Effector memory CD8-positive, alpha-beta T cell (primary cell): ENCODE results near the gene TGDS.

ENCODE experiments used
- ATAC-seq: fragments of 150-1000 bp; cut with Tn5 transposase; replicated peaks from 2 replicates; pipeline ENCODE4 v1.10.0; 2021; ENCODE audit warnings: mild to moderate bottlenecking, moderate library complexity
- DNase-seq, 3 experiments: peaks; one replicate each; pipeline ENCODE4 v3.0.0; 2021
- H3K27ac Mint-ChIP-seq, 2 donors: one replicate each; pipeline ENCODE4 v1.8.0; 2022; ENCODE audit warnings: mild to moderate bottlenecking in 2 of 2, mixed read lengths in 2 of 2, moderate library complexity in 2 of 2
- H3K27me3 Mint-ChIP-seq, 2 donors: one replicate each; pipeline ENCODE4 v1.8.0; 2022; ENCODE audit warnings: mixed read lengths in 2 of 2
- H3K36me3 Mint-ChIP-seq: one replicate; pipeline ENCODE4 v1.8.0; 2022; ENCODE audit warnings: mild to moderate bottlenecking, moderate library complexity, mixed read lengths; ENCODE audit not compliant: insufficient read depth
- H3K4me1 Mint-ChIP-seq, 2 donors: one replicate each; pipeline ENCODE4 v1.8.0; 2022; ENCODE audit warnings: low read depth in 2 of 2, mixed read lengths in 2 of 2
- H3K4me3 Mint-ChIP-seq, 2 donors: one replicate each; pipeline ENCODE4 v1.8.0; 2022; ENCODE audit warnings: mild to moderate bottlenecking in 2 of 2, mixed read lengths in 2 of 2, moderate library complexity in 2 of 2
- H3K9me3 Mint-ChIP-seq, 2 donors: one replicate each; pipeline ENCODE4 v1.8.0; 2022; ENCODE audit warnings: mixed read lengths in 2 of 2

The TGDS gene

DNA sequence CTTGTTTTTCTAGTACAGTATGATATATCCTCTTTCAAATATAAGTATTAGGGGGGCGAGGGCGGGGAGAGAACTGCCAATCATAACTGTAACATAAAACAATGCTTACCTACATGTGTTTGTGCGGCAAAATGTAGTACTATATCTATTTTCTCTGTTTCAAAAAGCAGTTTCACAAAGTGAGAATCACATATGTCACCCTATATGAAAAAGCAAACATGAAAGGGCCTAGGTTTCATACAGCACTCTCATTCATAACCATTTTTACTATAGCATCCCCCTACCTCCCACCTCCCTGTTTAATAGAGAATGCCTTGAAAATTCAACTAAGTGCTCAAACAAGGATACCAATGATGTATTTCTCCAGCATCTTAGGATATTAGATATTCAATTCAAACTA is 5.2 kb downstream of the TGDS start:
- DNase-seq (no peak), ATAC-seq (no peak)
- H3K4me3 Mint-ChIP-seq = no peak overlapping the region
- H3K27ac Mint-ChIP-seq = no peak overlapping the region
- H3K4me1 Mint-ChIP-seq = peaks cover 33 to 41% of the 10 kb centered on the region in 2 donors
- H3K9me3 Mint-ChIP-seq = no peaks in the 10 kb centered on the region
- H3K27me3 Mint-ChIP-seq = no peaks in the 10 kb centered on the region
- peaks cover 50% of the 10 kb centered on the region for H3K36me3 Mint-ChIP-seq

DNA sequence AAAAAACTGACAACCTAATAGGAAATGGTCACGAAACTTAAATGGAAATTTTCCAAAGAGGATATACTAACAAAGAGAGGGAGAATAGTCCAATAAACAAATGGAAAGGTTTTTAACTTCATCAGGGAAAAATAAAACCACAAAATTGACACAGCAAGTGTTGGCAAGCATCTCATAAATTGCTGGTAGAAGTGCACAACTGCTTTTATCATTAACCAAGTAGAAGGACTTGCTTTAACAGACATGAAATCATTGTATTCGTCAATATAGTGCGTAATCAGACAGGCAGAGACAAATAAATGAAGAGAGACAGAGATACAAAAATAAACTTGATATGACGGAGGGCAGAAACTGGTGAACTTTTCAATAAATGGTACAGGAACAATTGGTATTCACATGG is 7.4 kb downstream of the TGDS start:
- Mint-ChIP-seq H3K27ac (no peak overlapping the region), H3K4me1 (peaks cover 18 to 35% of the 10 kb centered on the region in 2 donors), H3K27me3 (no peaks in the 10 kb centered on the region), H3K9me3 (no peaks in the 10 kb centered on the region), H3K4me3 (no peak overlapping the region), H3K36me3 (peaks cover 66% of the 10 kb centered on the region)
- ATAC-seq = no peak
- DNase-seq = no peak

DNA sequence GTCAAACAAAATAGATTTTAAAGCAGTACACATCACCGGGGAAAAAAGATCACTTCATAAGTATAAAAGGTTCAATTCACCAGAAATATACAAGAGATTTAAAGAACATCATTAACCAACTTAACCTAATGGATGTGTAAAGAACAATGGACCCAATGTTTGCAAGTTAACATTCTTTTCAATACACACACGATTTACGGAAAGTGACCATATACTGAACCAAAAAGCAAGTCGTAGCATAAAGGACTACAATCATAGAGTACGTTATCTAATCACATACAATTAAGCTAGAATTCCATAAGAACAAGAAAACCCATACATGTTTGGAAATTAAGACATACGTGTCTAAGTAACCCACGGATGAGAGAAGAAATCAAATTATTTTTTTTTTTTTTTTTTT is 9.6 kb downstream of the TGDS start:
- no peak overlapping the region for H3K4me3 Mint-ChIP-seq
- peaks cover 18 to 31% of the 10 kb centered on the region in 2 donors for H3K4me1 Mint-ChIP-seq
- DNase-seq (no peak), ATAC-seq (no peak)
- no peaks in the 10 kb centered on the region for H3K27me3 Mint-ChIP-seq
- no peak overlapping the region for H3K27ac Mint-ChIP-seq
- H3K36me3 Mint-ChIP-seq = peaks cover 80% of the 10 kb centered on the region
- H3K9me3 Mint-ChIP-seq = no peaks in the 10 kb centered on the region

DNA sequence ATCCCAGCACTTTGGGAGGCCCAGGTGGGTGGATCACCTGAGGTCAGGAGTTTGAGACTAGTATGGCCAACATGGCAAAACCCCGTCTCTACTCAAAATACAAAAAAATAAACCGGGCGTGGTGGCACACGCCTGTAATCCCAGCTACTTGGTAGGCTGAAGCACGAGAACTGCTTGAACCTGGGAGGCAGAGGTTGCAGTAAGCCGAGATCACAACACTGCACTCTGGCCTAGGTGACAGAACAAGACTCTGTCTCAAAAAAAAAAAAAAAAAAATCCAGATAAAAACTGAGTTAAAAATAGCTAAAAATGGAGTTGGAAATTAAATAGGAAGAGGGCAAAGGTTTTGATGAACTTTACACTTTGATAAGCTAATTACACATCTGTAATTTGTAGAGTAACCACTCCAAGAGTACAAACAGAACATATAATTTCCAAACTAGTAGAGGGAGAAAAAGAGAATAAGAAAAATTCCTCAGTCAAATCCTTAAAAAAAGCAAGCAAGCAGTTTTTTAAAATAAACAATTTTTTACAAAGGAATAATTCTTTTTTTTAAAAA is 10.3 kb downstream of the TGDS start:
- Mint-ChIP-seq H3K36me3 (peaks cover 81% of the 10 kb centered on the region), H3K27ac (no peak overlapping the region), H3K27me3 (no peaks in the 10 kb centered on the region), H3K9me3 (no peaks in the 10 kb centered on the region), H3K4me1 (peaks cover 16 to 30% of the 10 kb centered on the region in 2 donors), H3K4me3 (no peak overlapping the region)
- ATAC-seq = no peak
- DNase-seq = no peak

DNA sequence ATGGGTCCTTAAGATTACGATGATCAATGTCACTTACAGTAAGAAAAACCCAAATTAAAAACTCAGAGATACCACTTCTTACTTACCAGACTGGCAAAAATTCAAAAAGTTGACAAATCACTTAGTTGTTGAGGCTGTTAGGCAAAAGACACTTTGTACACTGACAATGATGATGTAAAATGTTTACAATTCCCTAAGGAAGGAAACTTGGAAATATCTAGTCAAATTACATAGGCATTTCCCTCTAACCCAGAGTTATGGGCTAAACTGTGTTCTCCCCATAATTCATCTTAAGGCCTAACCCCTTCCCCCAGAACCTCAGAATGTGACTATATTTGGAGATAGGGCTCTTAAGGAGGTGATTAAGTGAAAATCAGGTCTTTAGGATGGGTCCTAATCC is 12.0 kb downstream of the TGDS start:
- peaks cover 78% of the 10 kb centered on the region for H3K36me3 Mint-ChIP-seq
- ATAC-seq (no peak), DNase-seq (no peak)
- no peaks in the 10 kb centered on the region for H3K9me3 Mint-ChIP-seq
- no peak overlapping the region for H3K27ac Mint-ChIP-seq
- H3K4me3 Mint-ChIP-seq = no peak overlapping the region
- no peaks in the 10 kb centered on the region for H3K27me3 Mint-ChIP-seq
- H3K4me1 Mint-ChIP-seq = peaks cover 11 to 28% of the 10 kb centered on the region in 2 donors

DNA sequence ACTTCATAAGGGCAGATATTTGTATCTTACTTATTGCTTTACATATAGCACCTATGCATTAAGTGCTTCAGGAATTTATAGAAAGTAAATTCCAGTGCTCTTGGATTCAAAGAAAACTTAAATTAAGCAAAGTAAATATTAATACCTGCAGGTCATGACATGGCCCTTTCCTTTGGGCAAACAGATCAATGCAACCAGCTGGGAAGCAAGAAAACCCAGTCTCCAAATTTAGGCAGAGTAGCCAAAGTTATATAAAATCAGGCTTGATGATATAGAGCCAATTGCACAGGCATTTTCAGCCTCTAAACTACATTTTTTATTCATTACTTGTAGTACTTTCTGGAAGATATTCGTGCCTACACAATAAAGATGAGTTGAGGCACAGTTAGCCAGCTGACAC is 16.9 kb downstream of the TGDS start:
- peaks cover 85% of the 10 kb centered on the region for H3K36me3 Mint-ChIP-seq
- H3K9me3 Mint-ChIP-seq = no peaks in the 10 kb centered on the region
- H3K27me3 Mint-ChIP-seq = no peaks in the 10 kb centered on the region

DNA sequence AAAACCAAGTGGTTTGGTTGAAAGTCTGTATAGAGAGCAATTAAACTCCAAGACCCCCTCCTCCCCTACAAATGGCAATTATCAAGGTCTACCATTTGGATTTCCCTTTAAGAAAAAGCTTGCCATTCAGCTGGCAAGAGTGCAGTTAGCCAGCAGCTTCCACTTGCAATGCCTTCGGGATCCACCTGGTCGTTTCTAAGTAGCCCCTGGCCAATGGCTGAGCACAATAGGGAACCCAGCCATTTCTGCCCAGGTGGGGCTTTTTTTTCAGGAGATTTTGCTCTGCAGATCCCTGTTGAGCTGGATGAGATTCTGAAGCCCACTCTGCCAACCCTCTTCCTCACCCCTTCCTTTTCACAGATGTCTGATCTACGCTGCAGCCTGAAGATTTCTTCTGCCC is 26.3 kb downstream of the TGDS start:
- H3K4me1 Mint-ChIP-seq = no peaks in the 10 kb centered on the region
- H3K9me3 Mint-ChIP-seq = no peaks in the 10 kb centered on the region
- no peak overlapping the region for H3K27ac Mint-ChIP-seq
- ATAC-seq = no peak
- H3K4me3 Mint-ChIP-seq = no peak overlapping the region
- no peak for DNase-seq
- H3K27me3 Mint-ChIP-seq = no peaks in the 10 kb centered on the region
- peaks cover 17% of the 10 kb centered on the region for H3K36me3 Mint-ChIP-seq

More for the DNA sequence above, 16.9 kb downstream of the TGDS start:
- no peak for DNase-seq
- H3K27ac Mint-ChIP-seq = no peak overlapping the region
- H3K4me1 Mint-ChIP-seq = peaks cover 0 to 1% of the 10 kb centered on the region in 2 donors
- H3K4me3 Mint-ChIP-seq = no peak overlapping the region
- no peak for ATAC-seq

DNA sequence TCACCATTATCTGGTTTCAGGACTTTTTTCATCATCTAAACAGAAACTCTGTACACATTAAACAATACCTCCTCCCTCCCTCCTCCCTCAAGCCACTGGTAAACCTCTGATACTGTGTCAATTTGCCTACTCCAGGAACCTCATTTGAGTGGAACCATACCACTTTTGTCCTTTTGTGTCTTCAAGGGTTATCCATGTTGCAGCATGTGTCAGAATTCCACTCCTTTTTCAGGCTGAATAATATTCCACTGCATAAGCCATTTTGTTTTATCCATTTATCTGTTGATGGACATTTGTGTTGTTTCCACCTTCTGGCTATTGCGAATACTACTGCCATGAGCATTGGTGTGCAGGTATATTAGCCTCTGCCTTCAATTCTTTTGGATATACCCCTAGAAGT is 27.5 kb downstream of the TGDS start:
- no peaks in the 10 kb centered on the region for H3K4me1 Mint-ChIP-seq
- no peak overlapping the region for H3K4me3 Mint-ChIP-seq
- H3K36me3 Mint-ChIP-seq = peaks cover 11% of the 10 kb centered on the region
- H3K27ac Mint-ChIP-seq = no peak overlapping the region
- no peak for ATAC-seq
- H3K27me3 Mint-ChIP-seq = no peaks in the 10 kb centered on the region
- DNase-seq = no peak
- H3K9me3 Mint-ChIP-seq = no peaks in the 10 kb centered on the region

DNA sequence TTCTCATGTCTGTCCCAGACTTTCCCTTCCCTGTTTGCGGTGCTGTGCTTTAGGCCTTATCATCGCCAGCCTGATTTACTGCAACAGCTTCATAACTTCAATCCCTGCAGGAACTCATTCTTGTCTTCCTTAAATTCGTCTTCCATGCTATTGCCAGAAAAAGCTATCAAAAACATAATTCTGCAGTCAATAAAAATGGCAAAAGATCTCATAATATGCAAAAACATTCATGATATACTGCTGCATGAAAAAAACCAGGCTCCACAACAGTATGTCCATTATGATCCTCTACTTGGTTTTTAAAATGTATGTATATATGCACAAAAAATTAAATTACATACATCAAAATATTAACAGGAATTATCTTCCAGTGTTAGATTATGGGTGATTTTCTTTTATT is 28.4 kb downstream of the TGDS start:
- Mint-ChIP-seq H3K27ac (no peak overlapping the region), H3K4me1 (no peaks in the 10 kb centered on the region), H3K27me3 (no peaks in the 10 kb centered on the region), H3K4me3 (no peak overlapping the region), H3K9me3 (no peaks in the 10 kb centered on the region), H3K36me3 (peaks cover 7% of the 10 kb centered on the region)
- DNase-seq (no peak), ATAC-seq (no peak)

DNA sequence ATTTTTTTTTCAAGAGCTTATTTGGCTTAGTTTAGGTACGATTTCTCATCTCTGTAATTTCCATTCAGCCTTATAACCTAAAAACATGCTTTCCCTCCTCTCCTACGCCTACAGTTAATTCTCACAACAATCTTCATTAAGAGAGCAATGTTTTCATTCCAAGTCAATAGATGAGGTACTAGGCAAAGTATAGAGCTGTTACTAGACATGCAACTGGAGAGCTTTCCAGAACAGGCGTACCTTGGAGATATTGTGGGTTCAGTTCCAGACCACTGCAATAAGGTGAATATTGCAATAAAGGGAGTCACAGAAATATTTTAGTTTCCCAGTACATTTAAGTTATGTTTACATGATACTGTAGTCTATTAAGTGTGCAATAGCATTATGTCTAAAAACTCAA is 34.8 kb downstream of the TGDS start:
- H3K4me3 Mint-ChIP-seq = no peak overlapping the region
- H3K36me3 Mint-ChIP-seq = peaks cover 4% of the 10 kb centered on the region
- no peak overlapping the region for H3K27ac Mint-ChIP-seq
- H3K9me3 Mint-ChIP-seq = no peaks in the 10 kb centered on the region
- no peaks in the 10 kb centered on the region for H3K27me3 Mint-ChIP-seq
- DNase-seq (no peak), ATAC-seq (no peak)
- H3K4me1 Mint-ChIP-seq = peaks cover 0 to 6% of the 10 kb centered on the region in 2 donors

DNA sequence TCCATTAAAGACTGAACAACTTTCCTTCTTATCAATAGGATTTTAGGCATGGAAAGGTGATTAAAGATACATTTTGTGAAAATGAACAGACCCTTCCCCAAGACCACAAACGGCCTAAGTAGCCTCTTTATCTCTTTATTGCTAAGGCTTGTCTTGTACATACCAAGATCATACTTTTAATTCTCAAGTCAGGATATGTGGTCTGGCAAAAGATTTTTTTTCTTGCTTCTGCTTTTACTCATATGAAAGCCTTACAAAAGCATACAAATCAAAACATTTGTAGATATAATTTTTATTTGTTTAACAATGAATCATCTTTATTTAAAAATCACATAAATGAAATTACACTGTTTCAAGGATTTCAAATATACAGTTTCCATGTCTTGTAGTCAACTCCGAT is 35.8 kb downstream of the TGDS start:
- ATAC-seq (no peak), DNase-seq (no peak)
- Mint-ChIP-seq H3K27ac (no peak overlapping the region), H3K27me3 (no peaks in the 10 kb centered on the region), H3K4me1 (peaks cover 0 to 6% of the 10 kb centered on the region in 2 donors), H3K4me3 (no peak overlapping the region), H3K9me3 (no peaks in the 10 kb centered on the region), H3K36me3 (peaks cover 4% of the 10 kb centered on the region)

DNA sequence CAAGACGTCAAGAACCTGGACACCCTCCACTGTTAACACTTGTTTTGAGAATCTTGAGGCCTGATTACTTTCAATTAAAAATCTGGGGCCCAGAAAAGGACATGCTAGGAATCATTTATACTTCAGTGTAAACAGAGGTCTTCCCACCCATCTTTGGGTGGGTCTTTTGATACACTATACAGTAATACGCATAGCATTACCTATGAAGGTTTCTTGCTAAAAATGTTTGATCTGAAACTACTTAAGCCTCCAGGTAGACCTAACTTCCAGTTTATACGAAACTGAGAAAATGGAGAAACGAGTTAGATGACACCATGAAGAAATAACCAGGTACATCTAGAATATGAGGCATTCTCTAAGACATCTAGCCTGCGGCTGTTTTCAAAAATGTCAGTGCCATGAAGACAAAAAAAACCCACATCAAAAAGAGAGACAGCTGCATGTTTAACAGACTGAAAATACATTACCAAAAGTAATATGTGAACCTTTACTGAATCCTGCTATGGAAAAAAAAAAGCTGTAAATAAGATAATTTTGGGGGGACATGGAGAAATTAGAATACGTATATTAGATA is 36.6 kb downstream of the TGDS start:
- Mint-ChIP-seq H3K9me3 (no peaks in the 10 kb centered on the region), H3K27me3 (no peaks in the 10 kb centered on the region), H3K4me1 (peaks cover 0 to 6% of the 10 kb centered on the region in 2 donors), H3K36me3 (peaks cover 4% of the 10 kb centered on the region), H3K4me3 (no peak overlapping the region), H3K27ac (no peak overlapping the region)
- DNase-seq = no peak
- ATAC-seq = no peak

DNA sequence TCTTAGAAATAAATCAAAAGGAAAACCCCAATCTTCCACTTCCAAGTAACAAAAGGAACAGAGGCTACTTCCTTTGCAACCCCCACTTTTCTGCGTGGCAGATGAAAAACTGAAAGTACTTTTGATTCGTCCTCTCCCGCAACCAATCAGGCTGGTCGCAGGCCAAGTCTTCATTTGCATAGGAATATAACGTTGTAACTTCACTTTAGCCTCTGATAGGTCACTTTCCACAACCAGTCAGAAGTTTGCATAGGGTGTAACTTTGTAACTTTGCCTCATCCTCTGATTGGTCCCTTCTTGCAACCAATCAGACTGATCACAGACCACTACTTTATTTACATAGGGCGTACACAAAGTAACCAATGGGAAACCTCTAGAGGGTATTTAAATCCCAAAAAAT is 37.2 kb downstream of the TGDS start:
- Mint-ChIP-seq H3K27me3 (no peaks in the 10 kb centered on the region), H3K27ac (no peak overlapping the region), H3K36me3 (peaks cover 4% of the 10 kb centered on the region), H3K9me3 (no peaks in the 10 kb centered on the region), H3K4me1 (peaks cover 0 to 6% of the 10 kb centered on the region in 2 donors), H3K4me3 (no peak overlapping the region)
- ATAC-seq (no peak), DNase-seq (no peak)

DNA sequence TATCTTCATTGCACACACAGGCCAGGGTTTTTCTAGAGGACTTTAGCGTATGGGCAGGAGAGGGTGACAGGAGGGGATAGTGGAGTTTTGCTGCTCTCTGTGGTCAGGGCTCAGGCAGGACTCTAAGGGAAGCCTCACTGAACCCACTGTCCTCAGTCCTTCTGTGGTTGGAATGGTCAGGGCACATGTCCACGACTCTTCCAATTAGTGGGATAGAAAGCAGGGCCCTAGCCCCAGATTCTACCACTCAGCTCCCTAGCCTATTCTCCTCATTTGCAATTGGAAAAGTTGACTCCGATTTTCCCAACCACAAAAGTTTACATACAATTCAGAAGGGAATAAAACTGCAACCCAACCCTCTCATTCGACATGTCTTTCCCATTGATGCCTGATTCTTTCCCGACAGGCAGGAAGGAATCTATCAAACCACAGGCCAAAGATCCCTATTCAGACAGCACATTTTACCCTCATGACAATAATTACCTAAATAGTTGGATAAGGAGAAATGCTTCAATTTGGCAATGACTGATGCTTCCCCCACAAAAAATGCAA is 38.2 kb downstream of the TGDS start:
- no peak overlapping the region for H3K27ac Mint-ChIP-seq

More for the DNA sequence above, 38.2 kb downstream of the TGDS start:
- H3K4me1 Mint-ChIP-seq = peaks cover 0 to 6% of the 10 kb centered on the region in 2 donors
- H3K9me3 Mint-ChIP-seq = no peaks in the 10 kb centered on the region
- ATAC-seq = no peak
- DNase-seq = no peak
- no peaks in the 10 kb centered on the region for H3K36me3 Mint-ChIP-seq
- H3K4me3 Mint-ChIP-seq = no peak overlapping the region
- H3K27me3 Mint-ChIP-seq = no peaks in the 10 kb centered on the region
